ENCODE measurements around the gene BTBD10.

BTBD10 gene

GRCh38 chr11:13462901-13463778, at the start of gene BTBD10:
BTBD10 (minus strand) TSS chr11:13463222; CDS start chr11:13445124, 18,098 bp downstream.
- DNase-seq (ENCODE audit: extremely low spot score, insufficient read length, low read depth) (peak; percentile 87), FAIRE-seq (peak; percentile 94)

GRCh38 chr11:13503393-13503792, 40.4 kb upstream of the BTBD10 start:
- FAIRE-seq (no peak), DNase-seq (ENCODE audit: extremely low spot score, insufficient read length, low read depth) (no peak)

DNA sequence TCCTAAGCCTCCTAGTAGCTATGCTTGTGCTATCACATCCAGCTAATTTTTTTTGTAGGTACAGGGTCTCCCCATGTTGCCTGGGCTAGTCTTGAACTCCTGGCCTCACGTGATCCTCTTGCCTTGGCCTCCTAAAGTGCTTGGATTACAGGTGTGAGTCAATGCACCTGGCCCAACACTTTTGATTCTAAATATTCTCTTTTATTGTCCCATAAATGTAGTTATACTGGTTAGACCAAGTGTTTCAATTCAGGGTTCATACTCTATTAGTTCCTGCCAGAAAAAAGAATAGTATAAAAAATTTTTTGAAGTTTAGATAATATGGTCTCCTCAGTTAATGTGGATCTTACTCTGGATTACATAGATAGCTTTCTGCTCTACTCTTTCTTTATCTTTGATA, 39.5 kb upstream of the BTBD10 start:
- FAIRE-seq (no peak), DNase-seq (ENCODE audit: extremely low spot score, insufficient read length, low read depth) (no peak)

- no peak for FAIRE-seq
- DNase-seq (ENCODE audit: extremely low spot score, insufficient read length, low read depth), result no peak
Observed at GRCh38 chr11:13495929-13496328, 32.9 kb upstream of the BTBD10 start, which contains the start of gene PTH. PTH (minus strand) TSS chr11:13495997; CDS start chr11:13492855, 3,142 bp downstream.

- no peak for FAIRE-seq
- no peak for DNase-seq (ENCODE audit: extremely low spot score, insufficient read length, low read depth)
Observed at GRCh38 chr11:13494051-13494450, 31.0 kb upstream of the BTBD10 start.

GRCh38 chr11:13487661-13488030, 24.6 kb upstream of the BTBD10 start:
- FAIRE-seq, result no peak
- no peak for DNase-seq (ENCODE audit: extremely low spot score, insufficient read length, low read depth)

DNA sequence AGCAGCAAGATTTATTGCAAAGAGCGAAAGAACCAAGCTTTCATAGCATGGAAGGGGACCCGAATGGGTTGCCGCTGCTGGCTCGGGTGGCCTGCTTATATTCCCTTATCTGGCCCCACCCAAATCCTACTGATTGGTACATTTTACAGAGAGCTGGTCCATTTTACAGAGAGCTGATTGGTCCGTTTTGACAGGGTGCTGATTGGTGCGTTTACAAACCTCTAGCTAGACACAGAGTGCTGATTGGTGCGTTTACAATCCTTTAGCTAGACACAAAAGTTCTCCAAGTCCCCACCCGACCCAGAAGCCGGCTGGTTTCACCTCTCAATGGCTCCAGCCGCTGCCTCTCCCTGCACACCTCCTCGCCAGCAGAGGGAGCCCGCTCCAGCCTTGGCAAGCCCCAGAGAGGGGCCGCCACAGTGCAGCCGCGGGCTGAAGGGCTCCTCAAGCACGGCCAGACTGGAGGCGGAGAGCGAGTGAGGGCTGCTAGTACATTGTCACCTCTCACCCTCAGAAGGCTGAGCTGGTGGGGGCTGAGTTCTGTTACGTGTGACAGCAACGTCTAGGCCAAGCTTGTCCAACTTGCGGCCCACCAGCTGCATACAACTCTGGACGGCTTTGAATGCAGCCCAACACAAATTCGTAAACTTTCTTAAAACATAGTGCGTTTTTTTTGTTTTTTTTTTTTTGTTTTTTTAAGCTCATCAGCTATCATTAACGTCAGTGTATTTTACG, 24.1 kb upstream of the BTBD10 start:
- no peak for DNase-seq (ENCODE audit: extremely low spot score, insufficient read length, low read depth)
- FAIRE-seq, result no peak

DNA sequence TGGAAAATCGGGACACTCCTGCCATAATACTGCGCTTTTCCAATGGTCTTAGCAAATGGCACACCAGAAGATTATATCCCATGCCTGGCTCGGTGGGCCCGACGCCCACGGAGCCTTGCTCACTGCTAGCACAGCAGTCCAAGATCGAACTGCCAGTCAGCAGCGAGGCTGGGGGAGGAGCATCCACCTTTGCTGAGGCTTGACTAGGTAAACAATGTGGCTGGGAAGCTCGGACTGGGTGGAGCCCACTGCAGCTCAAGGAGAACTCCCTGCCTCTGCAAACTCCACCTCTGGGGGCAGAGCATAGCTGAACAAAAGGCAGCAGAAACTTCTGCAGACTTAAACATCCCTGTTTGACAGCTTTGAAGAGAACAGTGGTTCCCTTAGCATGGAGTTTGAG, 17.2 kb upstream of the BTBD10 start:
- DNase-seq (ENCODE audit: extremely low spot score, insufficient read length, low read depth), result no peak
- no peak for FAIRE-seq

DNA sequence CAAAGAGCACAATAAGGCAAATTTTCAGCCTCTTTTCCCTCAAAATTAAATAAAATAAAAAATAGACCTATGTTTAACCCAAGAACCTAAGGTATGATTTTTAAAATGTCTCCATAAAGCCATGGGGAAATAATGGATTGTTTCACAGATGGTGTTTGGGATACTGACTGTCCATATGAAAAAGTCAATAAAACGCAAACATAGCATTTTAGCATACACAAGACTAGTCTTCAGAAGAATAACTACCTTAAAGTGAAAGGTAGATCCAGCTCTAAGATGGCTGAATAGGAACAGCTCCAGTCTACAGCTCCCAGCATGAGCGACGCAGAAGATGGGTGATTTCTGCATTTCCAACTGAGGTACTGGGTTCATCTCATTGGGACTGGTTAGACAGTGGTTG, 16.7 kb upstream of the BTBD10 start:
- no peak for DNase-seq (ENCODE audit: extremely low spot score, insufficient read length, low read depth)
- no peak for FAIRE-seq

- DNase-seq (ENCODE audit: extremely low spot score, insufficient read length, low read depth) (no peak), FAIRE-seq (no peak)
Observed at GRCh38 chr11:13475091-13475490, 12.1 kb upstream of the BTBD10 start.

DNA sequence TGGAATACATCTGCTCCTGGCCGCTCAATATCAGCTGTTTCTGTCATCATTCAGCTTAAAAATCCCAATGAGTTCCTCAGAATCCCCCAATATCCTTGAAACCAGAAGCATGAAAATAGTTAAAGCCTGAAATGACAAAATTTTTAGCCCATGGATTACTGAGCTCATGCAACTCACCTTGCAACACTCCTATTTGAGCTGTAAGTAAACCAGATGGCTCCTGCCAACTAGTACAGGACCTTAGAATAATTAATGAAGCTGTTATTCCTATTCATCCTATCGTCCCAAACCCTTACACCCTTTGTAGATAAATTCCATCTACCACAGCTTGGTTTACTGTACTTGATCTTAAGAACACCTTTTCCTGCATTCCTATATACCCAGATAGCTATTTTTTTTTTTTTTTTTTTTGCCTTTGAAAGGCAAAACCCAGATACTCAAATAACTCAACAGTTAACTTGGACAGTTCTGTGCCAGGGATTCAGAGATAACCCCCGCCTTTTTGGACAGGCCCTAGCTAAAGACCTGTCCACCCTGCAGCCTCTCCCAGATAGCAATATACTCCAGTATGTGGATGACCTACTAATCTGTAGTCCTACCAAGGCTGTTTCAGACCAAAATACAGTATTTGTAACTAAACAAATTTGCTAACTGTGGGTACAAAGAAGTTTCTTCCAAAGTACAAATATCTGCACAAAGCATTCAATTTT, 10.1 kb upstream of the BTBD10 start:
- FAIRE-seq (no peak), DNase-seq (ENCODE audit: extremely low spot score, insufficient read length, low read depth) (no peak)

DNA sequence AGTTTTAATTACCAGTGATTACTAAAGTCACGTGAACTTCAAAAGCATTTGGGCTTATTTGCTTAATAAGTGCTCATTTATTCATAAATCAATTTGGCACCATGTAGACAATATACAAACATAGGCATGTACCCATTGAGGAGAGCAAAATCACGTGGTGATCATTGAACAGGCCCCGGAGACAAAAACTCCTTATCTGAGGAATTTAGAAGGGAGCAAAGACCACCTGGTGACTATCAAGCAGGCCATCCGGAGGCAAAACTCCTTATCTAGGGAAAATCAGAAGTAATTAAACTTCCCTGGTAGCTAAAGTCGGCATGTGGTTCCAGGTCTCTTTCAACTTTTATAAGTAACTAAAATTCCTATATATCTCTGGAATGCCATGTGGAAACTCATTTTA, 5.7 kb upstream of the BTBD10 start:
- no peak for DNase-seq (ENCODE audit: extremely low spot score, insufficient read length, low read depth)
- FAIRE-seq, result no peak

DNA sequence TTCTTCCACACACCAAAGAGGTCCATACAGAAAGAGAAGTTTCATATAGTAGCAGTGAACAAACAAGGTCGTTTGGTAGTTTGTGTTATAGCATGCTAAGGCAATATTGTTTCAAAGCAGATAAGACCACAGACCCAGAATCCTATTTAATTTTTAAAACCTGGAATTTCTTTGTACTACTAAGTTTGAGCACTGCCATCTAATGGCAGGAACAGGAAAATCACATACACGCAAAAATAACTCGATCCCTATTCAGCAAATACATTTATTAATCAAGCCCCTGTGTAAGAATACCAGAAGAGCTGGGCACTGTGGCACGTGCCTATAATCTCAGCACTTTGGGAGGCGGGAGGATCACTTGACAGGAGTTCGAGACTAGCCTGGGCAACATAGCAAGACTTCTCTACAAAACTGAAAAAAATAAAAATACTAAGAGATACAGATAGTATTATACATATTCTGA, 2.9 kb upstream of the BTBD10 start:
- FAIRE-seq (peak; percentile 56), DNase-seq (ENCODE audit: extremely low spot score, insufficient read length, low read depth) (no peak)

- no peak for DNase-seq (ENCODE audit: extremely low spot score, insufficient read length, low read depth)
- FAIRE-seq, result no peak
Observed at GRCh38 chr11:13463779-13464290, 813 bp upstream of the BTBD10 start.

DNA sequence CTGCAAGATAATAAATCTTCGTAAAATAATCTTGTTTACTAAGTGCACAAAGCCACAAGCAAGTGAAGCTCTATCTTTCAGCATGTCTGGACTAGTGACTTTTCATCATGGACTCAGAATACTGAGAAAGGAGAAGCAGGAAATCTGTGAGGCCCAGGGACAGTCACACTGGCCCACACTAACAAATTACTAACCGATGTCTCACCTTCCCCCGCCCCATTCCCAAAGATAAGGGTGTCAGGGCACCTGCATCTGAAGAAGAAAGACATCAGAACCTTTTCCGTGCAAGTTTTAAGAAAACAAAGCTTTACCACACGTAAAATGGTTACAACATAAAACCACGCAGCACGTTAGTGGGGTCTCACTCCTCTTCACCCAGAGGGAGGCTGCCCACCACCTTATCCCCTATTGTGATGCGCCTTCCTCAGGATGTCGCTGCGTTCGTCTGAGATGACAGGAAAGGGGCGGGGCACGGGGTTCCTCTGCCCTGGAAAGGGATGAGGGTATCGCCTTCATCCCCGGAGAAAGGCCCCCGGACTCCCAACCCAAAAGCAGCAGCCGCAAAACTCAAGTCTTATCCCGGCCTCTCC, 616 bp downstream of the BTBD10 start:
- DNase-seq (ENCODE audit: extremely low spot score, insufficient read length, low read depth) (no peak), FAIRE-seq (peak; percentile 56)

DNA sequence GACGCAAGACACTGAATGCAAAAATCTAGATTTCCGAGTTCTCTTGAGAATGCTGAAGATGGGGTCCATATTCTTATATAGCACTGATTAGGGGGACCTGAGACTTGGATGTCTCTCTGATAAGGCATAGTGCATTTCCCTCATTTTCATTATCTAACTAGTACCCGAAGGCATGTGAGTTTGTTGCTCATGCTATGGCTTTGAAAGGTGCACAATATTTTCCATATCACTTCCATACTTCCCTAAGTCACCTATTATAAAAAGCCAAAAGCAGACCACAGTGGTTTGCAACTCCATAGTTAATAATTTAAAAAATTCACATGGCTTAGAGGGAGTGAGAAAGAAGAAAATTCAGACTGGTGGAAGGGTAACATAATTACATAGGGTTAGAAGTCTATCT, 1.7 kb downstream of the BTBD10 start:
- FAIRE-seq (no peak), DNase-seq (ENCODE audit: extremely low spot score, insufficient read length, low read depth) (no peak)

DNA sequence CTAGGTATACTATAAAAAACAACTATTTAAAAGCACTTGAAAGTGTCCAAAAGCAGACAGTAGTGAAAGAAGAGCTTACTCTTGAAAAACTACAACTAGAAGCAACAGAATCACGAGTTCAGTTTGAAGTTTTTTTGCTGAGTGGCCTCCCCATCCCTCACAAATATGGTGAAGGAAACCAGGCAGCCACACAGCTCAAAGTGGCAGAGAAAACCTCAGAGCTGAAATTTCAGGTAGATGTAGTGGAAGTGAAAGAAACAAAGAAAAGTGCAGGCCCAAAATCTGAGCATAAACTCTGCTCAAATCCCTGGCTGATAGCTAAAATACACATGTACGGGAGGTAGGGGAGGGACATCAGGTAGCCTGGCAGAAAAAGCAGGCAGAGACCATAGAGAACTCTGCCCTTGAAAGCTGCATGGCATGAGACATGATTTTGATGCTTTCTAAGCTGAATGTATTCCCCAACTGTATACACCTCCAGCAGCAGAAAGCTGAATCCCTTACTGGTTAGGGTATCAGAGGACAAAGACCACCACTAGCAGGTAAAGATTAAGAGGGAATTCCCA, 12.1 kb downstream of the BTBD10 start:
- no peak for DNase-seq (ENCODE audit: extremely low spot score, insufficient read length, low read depth)
- FAIRE-seq, result peak; percentile 29

GRCh38 chr11:13449522-13449921, 13.5 kb downstream of the BTBD10 start:
- DNase-seq (ENCODE audit: extremely low spot score, insufficient read length, low read depth) (no peak), FAIRE-seq (no peak)

- DNase-seq (ENCODE audit: extremely low spot score, insufficient read length, low read depth) (no peak), FAIRE-seq (no peak)
Observed at GRCh38 chr11:13448876-13449275, 14.1 kb downstream of the BTBD10 start.

GRCh38 chr11:13446444-13446843, 16.6 kb downstream of the BTBD10 start:
- no peak for DNase-seq (ENCODE audit: extremely low spot score, insufficient read length, low read depth)
- FAIRE-seq, result no peak
